Natural killer cell (primary cell): ENCODE data around the gene LRIG1. TPM values are rescaled to one million over a fixed set of nuclear protein-coding genes. Genes with fewer than 3 reads are reported as not detected.

ENCODE experiments used
- ATAC-seq, 3 donors: fragments of 150-1000 bp in 2 of 3; fragments of 200-7000 bp in 1 of 3; cut with Tn5 transposase; 1 replicate in 1 of 3; 2 replicates in 2 of 3; pipeline ENCODE4 v1.10.0; 2021; ENCODE audit warnings: mild to moderate bottlenecking in 2 of 3, moderate library complexity in 2 of 3
- DNase-seq, 2 donors: peaks; one replicate each; pipeline versions ENCODE4 v3.0.0 to v3.0.0-alpha.2; 2013 to 2021; ENCODE audit warnings: mixed read lengths in 1 of 2
- H3K27ac ChIP-seq: one replicate; pipeline ENCODE4 v1.5.1; 2013; ENCODE audit warnings: mild to moderate bottlenecking, low read length
- H3K27me3 ChIP-seq: one replicate; pipeline ENCODE4 v1.6.1; 2013; ENCODE audit warnings: low read length; ENCODE audit not compliant: control insufficient read depth, insufficient read depth
- H3K36me3 ChIP-seq: one replicate; pipeline ENCODE4 v1.6.1; 2013; ENCODE audit warnings: low read length; ENCODE audit not compliant: control insufficient read depth, insufficient read depth
- H3K4me1 ChIP-seq: one replicate; pipeline ENCODE4 v1.6.1; 2013; ENCODE audit warnings: low read length; ENCODE audit not compliant: control insufficient read depth, insufficient read depth
- H3K4me3 ChIP-seq: one replicate; pipeline ENCODE4 v1.5.1; 2013; ENCODE audit warnings: low read length
- H3K9me3 ChIP-seq: one replicate; pipeline ENCODE4 v1.6.1; 2013; ENCODE audit warnings: low read length; ENCODE audit not compliant: control insufficient read depth, insufficient read depth
- H3K27ac Mint-ChIP-seq, 2 donors: one replicate each; pipeline ENCODE4 v1.8.0; 2022; ENCODE audit warnings: mild to moderate bottlenecking in 2 of 2, mixed read lengths in 2 of 2, moderate library complexity in 1 of 2
- H3K27me3 Mint-ChIP-seq, 2 donors: one replicate each; pipeline ENCODE4 v1.8.0; 2022; ENCODE audit warnings: low read depth in 2 of 2, mixed read lengths in 2 of 2
- H3K36me3 Mint-ChIP-seq: one replicate; pipeline ENCODE4 v1.8.0; 2022; ENCODE audit warnings: mixed read lengths
- H3K4me1 Mint-ChIP-seq, 2 donors: one replicate each; pipeline ENCODE4 v1.8.0; 2022; ENCODE audit warnings: mixed read lengths in 2 of 2
- H3K4me3 Mint-ChIP-seq: one replicate; pipeline ENCODE4 v1.8.0; 2022; ENCODE audit warnings: mild to moderate bottlenecking, moderate library complexity, mixed read lengths
- H3K9me3 Mint-ChIP-seq, 2 donors: one replicate each; pipeline ENCODE4 v1.8.0; 2022; ENCODE audit warnings: mixed read lengths in 2 of 2
- WGBS: methylation state at CpG from one replicate; pipeline ENCODE4 v1.1.7; 2013; ENCODE audit warnings: missing lambda C conversion rate; ENCODE audit not compliant: insufficient coverage; 5-methylcytosine and 5-hydroxymethylcytosine counted together
- intact Hi-C: fragments of 100-400 bp; cut with micrococcal nuclease; formaldehyde crosslinking; loops from one replicate; pipeline ENCODE4 v1.14.2; 2022
- total RNA-seq, 4 donors: library from RNA; stranded (reverse); fragments of 120-200 nt in 1 of 4; gene quantifications; one replicate each; pipeline versions ENCODE4 v1.2.3 to v1.2.4, GENCODE V29; 2013 to 2022
- TF ChIP-seq, protein P1 (sequence below): fragments of 200-600 bp; IDR thresholded peaks from one replicate; pipeline ENCODE4 v1.8.0; 2022; ENCODE audit warnings: antibody characterized with exemption

LRIG1 gene
- total RNA-seq, 3 donors from 2014 or later (not counting 1 experiment from before 2014, with no cell fraction given) = 5.5 to 10.6 (median 8.5) TPM

DNA sequence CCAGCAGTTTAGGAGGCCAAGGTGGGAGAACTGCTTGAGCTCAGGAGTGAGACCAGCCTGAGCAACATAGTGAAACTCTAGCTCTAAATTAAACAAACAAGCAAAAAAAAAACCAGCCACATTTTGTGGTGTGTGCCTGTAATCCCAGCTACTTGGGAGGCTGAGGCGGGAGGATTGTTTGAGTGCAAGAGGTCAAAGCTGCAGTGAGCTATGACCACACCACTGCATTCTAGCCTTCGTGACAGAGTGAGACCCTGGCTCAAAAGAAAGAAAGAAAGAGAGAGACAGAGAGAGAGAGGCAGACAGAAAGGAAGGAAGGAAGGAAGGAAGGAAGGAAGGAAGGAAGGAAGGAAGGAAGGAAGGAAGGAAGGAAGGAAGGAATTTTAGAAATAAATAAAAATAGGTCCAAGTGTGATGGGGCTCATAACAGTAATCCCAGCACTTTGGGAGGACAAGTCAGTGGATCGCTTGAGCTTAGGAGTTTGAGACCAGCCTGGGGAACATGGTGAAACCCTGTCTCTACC lies 38.7 kb upstream of the LRIG1 start:
- Mint-ChIP-seq H3K9me3 (no peaks in the 10 kb centered on the region), H3K27me3 (peaks cover 6 to 24% of the 10 kb centered on the region in 2 donors), H3K4me3 (no peak overlapping the region), H3K36me3 (no peaks in the 10 kb centered on the region), H3K27ac (no peak overlapping the region), H3K4me1 (no peaks in the 10 kb centered on the region)
- intact Hi-C loops = no loop called here
- ATAC-seq (no peak), DNase-seq (no peak)
- WGBS = 98% methylated on average over 3 of the region's 3 CpGs
- H3K36me3 ChIP-seq = no peaks in the 10 kb centered on the region
- H3K4me1 ChIP-seq = no peaks in the 10 kb centered on the region
- TF ChIP-seq, protein P1, sequence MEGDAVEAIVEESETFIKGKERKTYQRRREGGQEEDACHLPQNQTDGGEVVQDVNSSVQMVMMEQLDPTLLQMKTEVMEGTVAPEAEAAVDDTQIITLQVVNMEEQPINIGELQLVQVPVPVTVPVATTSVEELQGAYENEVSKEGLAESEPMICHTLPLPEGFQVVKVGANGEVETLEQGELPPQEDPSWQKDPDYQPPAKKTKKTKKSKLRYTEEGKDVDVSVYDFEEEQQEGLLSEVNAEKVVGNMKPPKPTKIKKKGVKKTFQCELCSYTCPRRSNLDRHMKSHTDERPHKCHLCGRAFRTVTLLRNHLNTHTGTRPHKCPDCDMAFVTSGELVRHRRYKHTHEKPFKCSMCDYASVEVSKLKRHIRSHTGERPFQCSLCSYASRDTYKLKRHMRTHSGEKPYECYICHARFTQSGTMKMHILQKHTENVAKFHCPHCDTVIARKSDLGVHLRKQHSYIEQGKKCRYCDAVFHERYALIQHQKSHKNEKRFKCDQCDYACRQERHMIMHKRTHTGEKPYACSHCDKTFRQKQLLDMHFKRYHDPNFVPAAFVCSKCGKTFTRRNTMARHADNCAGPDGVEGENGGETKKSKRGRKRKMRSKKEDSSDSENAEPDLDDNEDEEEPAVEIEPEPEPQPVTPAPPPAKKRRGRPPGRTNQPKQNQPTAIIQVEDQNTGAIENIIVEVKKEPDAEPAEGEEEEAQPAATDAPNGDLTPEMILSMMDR = no peak
- no peak overlapping the region for H3K4me3 ChIP-seq
- H3K9me3 ChIP-seq = no peaks in the 10 kb centered on the region
- no peaks in the 10 kb centered on the region for H3K27me3 ChIP-seq
- no peak overlapping the region for H3K27ac ChIP-seq

DNA sequence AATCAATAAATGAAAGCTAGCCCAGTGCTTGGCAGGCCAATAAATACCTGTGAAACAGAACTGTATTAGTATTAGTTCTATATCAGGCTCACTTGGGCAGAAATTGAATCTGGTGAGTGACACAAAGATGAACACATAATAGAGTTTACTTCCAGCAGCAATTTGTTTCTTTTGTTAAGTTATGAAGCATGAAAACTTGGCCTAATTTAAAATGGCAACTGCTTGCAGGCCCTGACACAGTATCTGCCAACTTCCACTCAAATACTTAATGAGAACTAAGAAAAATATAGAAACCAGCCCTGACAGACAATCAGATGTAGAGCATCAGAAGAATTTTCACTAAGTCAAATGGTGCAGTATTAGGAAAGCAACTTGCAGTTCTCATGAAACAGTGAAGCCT lies 37.6 kb upstream of the LRIG1 start:
- H3K36me3 ChIP-seq = no peaks in the 10 kb centered on the region
- no peak overlapping the region for H3K27ac Mint-ChIP-seq
- no peaks in the 10 kb centered on the region for H3K27me3 ChIP-seq
- intact Hi-C loops = no loop called here
- no peaks in the 10 kb centered on the region for H3K9me3 ChIP-seq
- H3K4me1 ChIP-seq = no peaks in the 10 kb centered on the region
- no peak overlapping the region for H3K27ac ChIP-seq
- no peaks in the 10 kb centered on the region for H3K4me1 Mint-ChIP-seq
- H3K9me3 Mint-ChIP-seq = no peaks in the 10 kb centered on the region
- TF ChIP-seq, protein P1 = no peak
- peaks cover 2 to 23% of the 10 kb centered on the region in 2 donors for H3K27me3 Mint-ChIP-seq
- DNase-seq (no peak), ATAC-seq (no peak)
- H3K36me3 Mint-ChIP-seq = no peaks in the 10 kb centered on the region
- H3K4me3 ChIP-seq = no peak overlapping the region
- H3K4me3 Mint-ChIP-seq = no peak overlapping the region

DNA sequence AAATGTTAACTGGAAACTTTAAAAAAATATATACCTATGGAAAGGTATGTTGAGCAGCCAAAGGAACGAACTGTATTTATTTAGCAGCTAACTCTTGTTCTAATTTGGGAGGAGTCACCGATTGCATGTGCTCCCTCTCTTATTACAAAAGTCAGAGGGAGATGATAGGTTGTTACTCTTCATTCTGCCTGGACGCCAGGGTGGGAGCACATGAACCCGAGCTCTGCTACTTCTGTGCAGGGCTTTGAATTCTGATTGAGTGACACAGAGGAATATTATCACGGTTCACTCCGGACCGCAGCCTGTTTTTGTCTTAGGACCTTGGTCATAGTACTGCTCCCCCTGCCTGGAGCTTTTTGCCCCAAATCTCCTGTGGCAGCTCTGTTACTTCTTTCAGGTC lies 36.9 kb upstream of the LRIG1 start:
- Histone ChIP-seq H3K27ac (no peak overlapping the region), H3K27me3 (no peaks in the 10 kb centered on the region), H3K36me3 (no peaks in the 10 kb centered on the region), H3K4me1 (no peaks in the 10 kb centered on the region), H3K4me3 (no peak overlapping the region), H3K9me3 (no peaks in the 10 kb centered on the region)
- TF ChIP-seq, protein P1 = no peak
- ATAC-seq (no peak), DNase-seq (no peak)
- WGBS = 93% methylated on average over 7 of the region's 7 CpGs
- H3K27ac Mint-ChIP-seq = no peak overlapping the region
- no peaks in the 10 kb centered on the region for H3K4me1 Mint-ChIP-seq
- intact Hi-C loops = no loop called here
- peaks cover 2 to 18% of the 10 kb centered on the region in 2 donors for H3K27me3 Mint-ChIP-seq
- H3K4me3 Mint-ChIP-seq = no peak overlapping the region
- H3K36me3 Mint-ChIP-seq = no peaks in the 10 kb centered on the region
- H3K9me3 Mint-ChIP-seq = no peaks in the 10 kb centered on the region

DNA sequence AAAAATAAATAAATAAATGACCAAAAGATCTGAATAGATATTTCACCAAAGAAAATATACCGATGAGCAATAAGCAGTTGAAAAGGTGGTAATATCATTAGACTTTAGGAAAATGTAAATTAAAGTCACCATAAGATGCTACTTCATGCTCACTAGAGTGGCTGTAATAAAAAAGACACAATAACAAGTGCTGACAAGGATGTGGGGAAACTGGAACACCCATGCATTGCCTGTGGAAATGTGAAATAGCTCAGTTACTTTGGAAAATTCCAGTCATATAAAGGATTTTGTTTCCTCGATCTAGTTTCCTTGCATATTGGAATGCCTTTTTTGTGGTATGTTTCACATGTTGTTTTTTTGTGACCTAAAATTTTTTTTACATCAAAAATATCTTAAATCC lies 36.0 kb upstream of the LRIG1 start:
- TF ChIP-seq, protein P1 = no peak
- Mint-ChIP-seq H3K27me3 (peaks cover 2 to 18% of the 10 kb centered on the region in 2 donors), H3K4me1 (no peaks in the 10 kb centered on the region), H3K27ac (no peak overlapping the region), H3K9me3 (no peaks in the 10 kb centered on the region), H3K4me3 (no peak overlapping the region), H3K36me3 (no peaks in the 10 kb centered on the region)
- DNase-seq (no peak), ATAC-seq (no peak)
- intact Hi-C loops = no loop called here
- Histone ChIP-seq H3K27ac (no peak overlapping the region), H3K4me1 (no peaks in the 10 kb centered on the region), H3K36me3 (no peaks in the 10 kb centered on the region), H3K4me3 (no peak overlapping the region), H3K9me3 (no peaks in the 10 kb centered on the region), H3K27me3 (no peaks in the 10 kb centered on the region)
- WGBS = no CpG with 5 or more reads among the region's 2 CpGs
